Measurements from ENCODE around the gene OR51E1. TPM values are rescaled to one million over a fixed set of nuclear protein-coding genes. Genes with fewer than 3 reads are reported as not detected.

Gene OR51E1
- total RNA-seq, 4 donors from 2014 or later, result 0.16 to 0.27 TPM; not detected in 2

DNA sequence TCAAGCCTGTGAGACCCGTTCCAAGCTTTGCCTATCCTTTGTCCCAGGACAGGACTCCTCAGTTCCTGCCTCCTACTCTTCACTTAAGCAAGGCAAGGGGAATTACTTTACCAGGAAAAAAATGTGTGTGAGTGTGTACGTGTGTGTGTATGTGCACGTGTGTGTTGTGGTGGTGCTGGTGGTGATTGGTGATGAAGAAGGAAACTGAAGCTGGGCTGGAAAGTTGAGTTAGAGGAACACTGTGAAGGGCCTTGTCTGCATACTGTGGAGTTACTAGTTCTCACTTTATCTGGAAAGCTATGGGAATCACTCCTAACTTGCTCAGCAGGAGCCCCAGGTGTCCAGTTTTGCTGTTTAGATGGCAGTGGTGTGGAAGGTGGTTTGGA lies 6.1 kb upstream of the OR51E1 start:
- Histone ChIP-seq H3K27ac (no peak overlapping the region), H3K4me1 (peaks cover 0 to 4% (median 0%) of the 10 kb centered on the region in 4 donors), H3K4me3 (no peak overlapping the region), H3K36me3 (no peaks in the 10 kb centered on the region), H3K27me3 (peaks cover 3% of the 10 kb centered on the region), H3K9me3 (no peaks in the 10 kb centered on the region)
- DNase-seq, result no peak
- TF ChIP-seq, protein P1, sequence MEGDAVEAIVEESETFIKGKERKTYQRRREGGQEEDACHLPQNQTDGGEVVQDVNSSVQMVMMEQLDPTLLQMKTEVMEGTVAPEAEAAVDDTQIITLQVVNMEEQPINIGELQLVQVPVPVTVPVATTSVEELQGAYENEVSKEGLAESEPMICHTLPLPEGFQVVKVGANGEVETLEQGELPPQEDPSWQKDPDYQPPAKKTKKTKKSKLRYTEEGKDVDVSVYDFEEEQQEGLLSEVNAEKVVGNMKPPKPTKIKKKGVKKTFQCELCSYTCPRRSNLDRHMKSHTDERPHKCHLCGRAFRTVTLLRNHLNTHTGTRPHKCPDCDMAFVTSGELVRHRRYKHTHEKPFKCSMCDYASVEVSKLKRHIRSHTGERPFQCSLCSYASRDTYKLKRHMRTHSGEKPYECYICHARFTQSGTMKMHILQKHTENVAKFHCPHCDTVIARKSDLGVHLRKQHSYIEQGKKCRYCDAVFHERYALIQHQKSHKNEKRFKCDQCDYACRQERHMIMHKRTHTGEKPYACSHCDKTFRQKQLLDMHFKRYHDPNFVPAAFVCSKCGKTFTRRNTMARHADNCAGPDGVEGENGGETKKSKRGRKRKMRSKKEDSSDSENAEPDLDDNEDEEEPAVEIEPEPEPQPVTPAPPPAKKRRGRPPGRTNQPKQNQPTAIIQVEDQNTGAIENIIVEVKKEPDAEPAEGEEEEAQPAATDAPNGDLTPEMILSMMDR (IDR thresholded peaks at IDR 0.05), result no peak
- TF ChIP-seq EP300 (IDR thresholded peaks at IDR 0.05; ENCODE audit: low read depth), result no peak
- no peak for TF ChIP-seq POLR2AphosphoS5 (IDR thresholded peaks at IDR 0.05)
- TF ChIP-seq POLR2A (IDR thresholded peaks at IDR 0.05), result no peak
- in situ Hi-C loops (cut with MboI; ENCODE audit: low pct_ligation_motif_present in 1 of 4, low pct_unique_long_range_greater_than_20kb in 1 of 4, low sequenced_read_pairs in 3 of 4) (loop anchor here (10.0 to 25.0 kb wide), 3 partner anchors 200 to 375 kb away; partner anchors contain the start of gene OR51S1 (in 1 of the 4)), intact Hi-C loops (cut with DNase I; ENCODE audit: low total_unique reads) (loop anchor here (5.0 kb wide), 1 partner anchor 190 kb away; no protein-coding TSS in a partner anchor)
- WGBS, 2 donors (ENCODE audit: low coverage in 1 of 2), result 76 to 79% methylated on average over 3 of the region's 3 CpGs

DNA sequence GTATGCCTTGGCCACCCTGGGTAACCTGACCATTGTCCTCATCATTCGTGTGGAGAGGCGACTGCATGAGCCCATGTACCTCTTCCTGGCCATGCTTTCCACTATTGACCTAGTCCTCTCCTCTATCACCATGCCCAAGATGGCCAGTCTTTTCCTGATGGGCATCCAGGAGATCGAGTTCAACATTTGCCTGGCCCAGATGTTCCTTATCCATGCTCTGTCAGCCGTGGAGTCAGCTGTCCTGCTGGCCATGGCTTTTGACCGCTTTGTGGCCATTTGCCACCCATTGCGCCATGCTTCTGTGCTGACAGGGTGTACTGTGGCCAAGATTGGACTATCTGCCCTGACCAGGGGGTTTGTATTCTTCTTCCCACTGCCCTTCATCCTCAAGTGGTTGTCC lies 3.9 kb upstream of the OR51E1 start:
- intact Hi-C loops (cut with DNase I; ENCODE audit: low total_unique reads) (loop anchor here (5.0 kb wide), 1 partner anchor 187 kb away; no protein-coding TSS in a partner anchor), in situ Hi-C loops (cut with MboI; ENCODE audit: low pct_ligation_motif_present in 1 of 4, low pct_unique_long_range_greater_than_20kb in 1 of 4, low sequenced_read_pairs in 3 of 4) (loop anchor here (10.0 to 25.0 kb wide), 3 partner anchors 197 to 372 kb away; partner anchors contain the start of gene OR51S1 (in 1 of the 4))
- WGBS, 2 donors (ENCODE audit: low coverage in 1 of 2), result 82 to 86% methylated on average over 2 to 6 of the region's 6 CpGs

DNA sequence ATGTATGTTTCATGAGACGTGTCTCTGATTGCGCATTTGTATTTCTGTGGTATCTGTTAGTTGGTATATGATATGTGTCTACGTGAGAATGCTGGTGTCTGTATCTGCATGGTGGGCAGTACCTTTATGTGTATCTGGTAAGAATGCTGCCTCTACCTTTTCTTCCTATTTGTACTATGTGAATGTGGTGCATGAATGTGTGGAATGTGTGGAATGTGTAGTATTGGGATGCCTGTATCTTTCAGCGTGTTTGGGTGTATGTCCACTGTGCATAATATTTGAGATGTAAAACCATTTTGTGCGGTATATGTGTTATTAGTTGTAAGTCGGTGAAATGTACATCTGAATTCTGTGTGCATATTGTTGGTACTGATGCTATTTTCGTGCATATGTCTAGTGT lies 2.3 kb upstream of the OR51E1 start:
- no peak for DNase-seq
- Histone ChIP-seq H3K4me3 (no peak overlapping the region), H3K36me3 (no peaks in the 10 kb centered on the region), H3K27ac (no peak overlapping the region), H3K4me1 (peaks cover 0 to 4% (median 0%) of the 10 kb centered on the region in 4 donors), H3K9me3 (no peaks in the 10 kb centered on the region), H3K27me3 (no peaks in the 10 kb centered on the region)
- no peak for TF ChIP-seq POLR2A (IDR thresholded peaks at IDR 0.05)
- no peak for TF ChIP-seq POLR2AphosphoS5 (IDR thresholded peaks at IDR 0.05)
- TF ChIP-seq, protein P1 (IDR thresholded peaks at IDR 0.05), result no peak
- TF ChIP-seq EP300 (IDR thresholded peaks at IDR 0.05; ENCODE audit: low read depth), result no peak
- 92 to 93% methylated on average over 5 to 7 of the region's 7 CpGs for WGBS, 2 donors (ENCODE audit: low coverage in 1 of 2)
- intact Hi-C loops (cut with DNase I; ENCODE audit: low total_unique reads) (no loop called here), in situ Hi-C loops (cut with MboI; ENCODE audit: low pct_ligation_motif_present in 1 of 4, low pct_unique_long_range_greater_than_20kb in 1 of 4, low sequenced_read_pairs in 3 of 4) (loop anchor here (25.0 kb wide), 2 partner anchors 196 to 371 kb away; partner anchors contain the start of gene OR51S1 (in 1 of the 4))

More for the DNA sequence above, 3.9 kb upstream of the OR51E1 start:
- Histone ChIP-seq H3K27me3 (peaks cover 3% of the 10 kb centered on the region), H3K4me3 (no peak overlapping the region), H3K36me3 (no peaks in the 10 kb centered on the region), H3K27ac (no peak overlapping the region), H3K9me3 (no peaks in the 10 kb centered on the region), H3K4me1 (peaks cover 0 to 4% (median 0%) of the 10 kb centered on the region in 4 donors)
- no peak for DNase-seq
- no peak for TF ChIP-seq POLR2A (IDR thresholded peaks at IDR 0.05)
- no peak for TF ChIP-seq POLR2AphosphoS5 (IDR thresholded peaks at IDR 0.05)
- no peak for TF ChIP-seq EP300 (IDR thresholded peaks at IDR 0.05; ENCODE audit: low read depth)
- TF ChIP-seq, protein P1 (IDR thresholded peaks at IDR 0.05), result no peak

DNA sequence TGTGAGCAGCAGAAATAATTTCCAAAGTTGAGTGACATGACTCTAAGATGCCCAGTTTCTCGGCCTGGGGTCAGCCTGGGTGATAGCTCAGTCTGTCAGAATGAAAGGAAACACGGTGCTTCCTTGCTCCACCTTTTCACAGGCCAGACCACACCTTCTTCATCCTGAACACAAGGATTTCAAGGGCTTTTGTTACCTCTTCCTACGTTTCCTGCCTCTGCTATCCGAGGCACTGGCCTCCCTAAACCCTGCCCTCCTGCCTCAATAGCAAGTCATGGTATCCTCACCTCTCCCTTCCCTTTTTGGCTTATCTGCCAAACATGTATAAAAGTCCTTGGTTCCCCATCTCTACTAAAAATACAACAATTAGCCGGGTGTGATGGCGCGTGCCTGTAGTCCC lies 1.7 kb upstream of the OR51E1 start:
- WGBS, 2 donors (ENCODE audit: low coverage in 1 of 2), result 65% methylated on average over 4 to 7 of the region's 7 CpGs
- Histone ChIP-seq H3K36me3 (no peaks in the 10 kb centered on the region), H3K4me3 (no peak overlapping the region), H3K27ac (no peak overlapping the region), H3K9me3 (no peaks in the 10 kb centered on the region), H3K27me3 (no peaks in the 10 kb centered on the region), H3K4me1 (peaks cover 0 to under 1% (median 0%) of the 10 kb centered on the region in 4 donors)
- DNase-seq, result no peak
- TF ChIP-seq, protein P1 (IDR thresholded peaks at IDR 0.05), result no peak
- TF ChIP-seq EP300 (IDR thresholded peaks at IDR 0.05; ENCODE audit: low read depth), result no peak
- no peak for TF ChIP-seq POLR2A (IDR thresholded peaks at IDR 0.05)
- no peak for TF ChIP-seq POLR2AphosphoS5 (IDR thresholded peaks at IDR 0.05)
- in situ Hi-C loops (cut with MboI; ENCODE audit: low pct_ligation_motif_present in 1 of 4, low pct_unique_long_range_greater_than_20kb in 1 of 4, low sequenced_read_pairs in 3 of 4), result loop anchor here (25.0 kb wide), 2 partner anchors 195 to 370 kb away; partner anchors contain the start of gene OR51S1 (in 1 of the 4)
- intact Hi-C loops (cut with DNase I; ENCODE audit: low total_unique reads), result no loop called here

All from transverse colon (tissue), 4 donors.